Gastroesophageal sphincter (tissue), 4 donors: Measurements from ENCODE around the gene LMO1. TPM values are rescaled to one million over a fixed set of nuclear protein-coding genes. Genes with fewer than 3 reads are reported as not detected.

Source experiments
- ATAC-seq: fragments of 150-250 bp; one replicate; pipeline ENCODE4 v1.9.1; 2016; ENCODE audit warnings: mild to moderate bottlenecking, moderate library complexity
- H3K27ac ChIP-seq, 4 donors: fragments of 200-600 bp; sonication (generic) in 3 of 4; 1 replicate in 3 of 4; 2 replicates in 1 of 4; pipeline ENCODE4 v1.5.1; 2016 to 2019
- H3K27me3 ChIP-seq: fragments of 200-600 bp; sonication (generic); one replicate; pipeline ENCODE4 v1.5.1; 2019
- H3K36me3 ChIP-seq, 2 donors: fragments of 200-600 bp; sonication (generic); one replicate each; pipeline ENCODE4 v1.5.1; 2019; ENCODE audit warnings: control low read depth in 1 of 2
- H3K4me1 ChIP-seq, 3 donors: fragments of 200-600 bp; sonication (generic); 1 replicate in 2 of 3; 2 replicates in 1 of 3; pipeline ENCODE4 v1.5.1; 2016 to 2019; ENCODE audit warnings: control low read depth in 2 of 3
- H3K4me3 ChIP-seq, 2 donors: fragments of 200-600 bp; sonication (generic); one replicate each; pipeline ENCODE4 v1.5.1; 2019; ENCODE audit warnings: mild to moderate bottlenecking in 1 of 2, moderate library complexity in 1 of 2
- H3K9me3 ChIP-seq, 3 donors: fragments of 200-600 bp; sonication (generic); one replicate each; pipeline ENCODE4 v1.5.1; 2017 to 2019; ENCODE audit warnings: control low read depth in 2 of 3
- CTCF ChIP-seq, 4 experiments: fragments of 200-600 bp in 2 of 4; fragments of 450-650 bp in 2 of 4; sonication (generic) in 1 of 4; IDR thresholded peaks; one replicate each; pipeline ENCODE4 v1.5.1; 2017 to 2019; ENCODE audit warnings: antibody characterized with exemption in 4 of 4, mild to moderate bottlenecking in 2 of 4, moderate library complexity in 2 of 4
- EP300 ChIP-seq: sonication (generic); formaldehyde crosslinking; IDR thresholded peaks from one replicate; pipeline ENCODE4 v1.6.1; 2017; ENCODE audit warnings: antibody characterized with exemption, mild to moderate bottlenecking
- POLR2A ChIP-seq, 2 donors: fragments of 450-650 bp; IDR thresholded peaks; one replicate each; pipeline ENCODE4 v1.6.1; 2017; ENCODE audit warnings: antibody characterized with exemption in 2 of 2, mild to moderate bottlenecking in 2 of 2, moderate library complexity in 1 of 2
- POLR2AphosphoS5 ChIP-seq: sonication (generic); formaldehyde crosslinking; IDR thresholded peaks from one replicate; pipeline ENCODE4 v1.6.1; 2017; ENCODE audit warnings: antibody characterized with exemption
- WGBS, 2 donors: methylation state at CpG; one replicate each; pipeline ENCODE4 v1.1.5; 2018; ENCODE audit warnings: low coverage in 1 of 2; 5-methylcytosine and 5-hydroxymethylcytosine counted together
- total RNA-seq, 4 donors: library from RNA; depleted of rRNA; stranded (reverse); fragments of >200 nt; gene quantifications; one replicate each; pipeline ENCODE4 v1.1.0, GENCODE V29; 2016

Gene LMO1
- total RNA-seq, 4 donors from 2014 or later, result not detected

GRCh38 chr11:8250434-8250833 lies 13.2 kb downstream of the LMO1 start:
- no peaks in the 10 kb centered on the region for H3K9me3 ChIP-seq
- WGBS, 2 donors, result 0 to 51% methylated on average over 1 to 4 of the region's 5 CpGs
- no peaks in the 10 kb centered on the region for H3K27me3 ChIP-seq
- no peaks in the 10 kb centered on the region for H3K4me1 ChIP-seq
- H3K27ac ChIP-seq, result no peak overlapping the region
- no peak for ATAC-seq
- no peaks in the 10 kb centered on the region for H3K36me3 ChIP-seq
- no peak for TF ChIP-seq POLR2A (IDR thresholded peaks at IDR 0.05)
- no peak for TF ChIP-seq EP300
- no peak for TF ChIP-seq POLR2AphosphoS5
- TF ChIP-seq CTCF (IDR thresholded peaks at IDR 0.05), result no peak
- H3K4me3 ChIP-seq, result no peak overlapping the region

DNA sequence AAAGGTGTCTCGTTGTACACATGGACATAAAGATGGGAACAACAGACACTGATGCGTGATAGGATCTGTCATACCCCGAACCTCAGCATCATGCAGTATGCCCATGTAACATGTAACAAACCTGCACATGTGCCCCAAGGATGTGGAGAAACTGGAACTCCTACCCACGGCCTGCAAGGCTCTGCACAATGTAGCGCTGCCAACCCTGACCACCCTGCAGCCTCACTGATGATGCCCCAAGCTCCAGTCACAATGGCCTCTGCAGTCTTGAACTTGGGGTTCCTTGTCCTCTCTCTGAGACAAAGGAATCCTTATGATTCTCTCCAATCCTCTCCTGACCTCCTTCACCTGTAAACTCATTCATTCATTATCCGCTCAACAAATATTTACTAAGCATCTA lies 14.2 kb downstream of the LMO1 start:
- TF ChIP-seq EP300, result no peak
- no peak for TF ChIP-seq CTCF (IDR thresholded peaks at IDR 0.05)
- TF ChIP-seq POLR2AphosphoS5, result no peak
- TF ChIP-seq POLR2A (IDR thresholded peaks at IDR 0.05), result no peak
- WGBS, 2 donors, result 64 to 88% methylated on average over 3 of the region's 6 CpGs
- no peak for ATAC-seq

GRCh38 chr11:8248786-8249185 lies 14.9 kb downstream of the LMO1 start:
- H3K27me3 ChIP-seq, result no peaks in the 10 kb centered on the region
- WGBS, 2 donors, result 100% methylated on average over 1 of the region's 1 CpG; no CpG with 5 or more reads in 1 of the 2 donors
- H3K36me3 ChIP-seq, result no peaks in the 10 kb centered on the region
- TF ChIP-seq POLR2AphosphoS5 (no peak), EP300 (no peak), POLR2A (IDR thresholded peaks at IDR 0.05) (no peak), CTCF (IDR thresholded peaks at IDR 0.05) (no peak)
- no peak overlapping the region for H3K4me3 ChIP-seq
- H3K4me1 ChIP-seq, result no peaks in the 10 kb centered on the region
- no peaks in the 10 kb centered on the region for H3K9me3 ChIP-seq
- no peak for ATAC-seq
- no peak overlapping the region for H3K27ac ChIP-seq

More for the DNA sequence above, 14.2 kb downstream of the LMO1 start:
- H3K27ac ChIP-seq, result no peak overlapping the region
- no peaks in the 10 kb centered on the region for H3K4me1 ChIP-seq
- H3K36me3 ChIP-seq, result no peaks in the 10 kb centered on the region
- no peak overlapping the region for H3K4me3 ChIP-seq
- H3K9me3 ChIP-seq, result no peaks in the 10 kb centered on the region
- H3K27me3 ChIP-seq, result no peaks in the 10 kb centered on the region

- H3K4me1 ChIP-seq, result no peaks in the 10 kb centered on the region
- no peaks in the 10 kb centered on the region for H3K36me3 ChIP-seq
- WGBS, 2 donors, result no CpG with 5 or more reads among the region's 6 CpGs
- H3K9me3 ChIP-seq, result no peaks in the 10 kb centered on the region
- peaks cover 2% of the 10 kb centered on the region for H3K27me3 ChIP-seq
- H3K27ac ChIP-seq, result no peak overlapping the region
- TF ChIP-seq POLR2A (IDR thresholded peaks at IDR 0.05) (no peak), CTCF (IDR thresholded peaks at IDR 0.05) (peak in 2 of 4 experiments; percentile 34 to 53)
- no peak overlapping the region for H3K4me3 ChIP-seq
- ATAC-seq, result no peak
Measured at GRCh38 chr11:8247312-8247711, 16.4 kb downstream of the LMO1 start.

DNA sequence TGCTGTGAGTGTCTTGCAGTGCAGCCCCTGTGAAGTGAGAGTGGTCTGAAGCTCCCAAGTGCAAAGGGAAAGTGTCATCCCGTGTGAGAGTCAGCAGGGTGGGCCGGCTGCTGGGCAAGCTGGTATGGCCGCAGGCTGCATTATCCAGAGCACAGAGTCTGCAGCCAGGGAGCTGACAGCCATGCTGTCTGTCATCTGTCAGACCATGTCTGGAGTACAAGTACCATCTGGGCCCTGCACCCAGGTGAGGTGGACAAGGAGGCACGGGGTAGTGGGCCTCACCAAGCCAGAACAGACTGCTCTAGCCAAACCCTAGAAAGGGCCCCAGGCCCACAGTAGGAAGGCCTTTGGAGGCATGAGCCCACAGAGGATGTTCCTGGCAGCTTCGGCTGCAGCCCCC lies 20.2 kb downstream of the LMO1 start:
- no CpG with 5 or more reads among the region's 5 CpGs for WGBS, 2 donors

More for the DNA sequence above, 20.2 kb downstream of the LMO1 start:
- H3K36me3 ChIP-seq, result no peaks in the 10 kb centered on the region
- no peaks in the 10 kb centered on the region for H3K4me1 ChIP-seq
- no peak overlapping the region for H3K27ac ChIP-seq
- TF ChIP-seq EP300, result no peak
- TF ChIP-seq POLR2A (IDR thresholded peaks at IDR 0.05), result no peak
- no peak for TF ChIP-seq POLR2AphosphoS5
- no peaks in the 10 kb centered on the region for H3K9me3 ChIP-seq
- no peak for ATAC-seq
- H3K4me3 ChIP-seq, result no peak overlapping the region
- peaks cover 8% of the 10 kb centered on the region for H3K27me3 ChIP-seq
